ENCODE results near the gene OR52N2.

Gene OR52N2

DNA sequence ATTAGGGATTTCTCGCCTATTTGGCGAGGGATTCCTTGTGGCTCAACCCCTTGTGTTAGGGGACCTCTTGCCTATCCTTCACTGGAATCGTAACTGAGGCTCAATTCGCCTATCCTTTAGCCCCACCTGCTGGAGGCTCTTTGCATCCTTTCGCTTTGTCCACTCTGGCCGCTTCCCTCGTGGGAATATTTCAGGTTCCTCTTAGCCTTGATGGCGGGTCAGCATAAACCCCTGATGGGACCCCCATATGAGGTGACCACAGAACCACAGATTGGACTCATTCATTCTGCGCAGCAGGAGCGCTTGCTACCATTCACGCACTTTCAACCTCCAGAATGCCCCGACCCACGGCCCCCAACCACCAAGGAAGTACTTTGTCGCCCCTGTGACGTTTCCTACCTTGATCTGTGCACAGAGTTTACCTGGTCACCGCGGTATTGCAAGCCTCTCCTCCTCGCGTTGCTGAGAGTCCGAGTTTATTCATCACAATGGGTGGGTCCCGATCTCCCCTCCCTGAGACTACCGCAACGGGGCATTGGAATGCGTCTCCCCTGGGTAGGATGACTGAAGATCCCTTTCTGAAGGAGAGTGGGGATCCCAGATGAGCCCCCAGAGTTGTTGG lies at the start of gene OR52N2:
Gene OR52N2 (plus strand): TSS at position 425 of the 622 bp plus-strand sequence. CDS start 11,412 bp downstream, outside the sequence.
- DNase-seq (ENCODE audit: low spot score) = peak; percentile 51

DNA sequence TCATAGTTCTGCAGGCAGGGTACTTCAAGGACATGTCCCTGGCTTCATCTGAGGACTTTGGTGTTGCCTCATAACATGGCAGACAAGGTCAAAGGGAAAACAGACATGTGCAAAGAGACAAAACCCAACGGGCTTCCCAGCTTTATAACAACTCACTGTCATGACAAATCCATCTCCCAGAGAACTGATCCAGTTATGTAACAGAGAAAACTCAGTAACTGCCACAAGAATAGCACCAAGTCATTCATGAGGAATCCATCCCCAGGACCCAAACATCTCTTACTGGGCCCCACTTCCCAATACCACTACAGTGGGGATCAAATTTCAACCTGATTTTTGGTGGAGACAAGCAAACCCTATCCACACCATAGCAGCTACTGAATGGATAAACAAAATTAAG lies 41.7 kb upstream of the OR52N2 start:
- DNase-seq (ENCODE audit: low spot score) = no peak

DNA sequence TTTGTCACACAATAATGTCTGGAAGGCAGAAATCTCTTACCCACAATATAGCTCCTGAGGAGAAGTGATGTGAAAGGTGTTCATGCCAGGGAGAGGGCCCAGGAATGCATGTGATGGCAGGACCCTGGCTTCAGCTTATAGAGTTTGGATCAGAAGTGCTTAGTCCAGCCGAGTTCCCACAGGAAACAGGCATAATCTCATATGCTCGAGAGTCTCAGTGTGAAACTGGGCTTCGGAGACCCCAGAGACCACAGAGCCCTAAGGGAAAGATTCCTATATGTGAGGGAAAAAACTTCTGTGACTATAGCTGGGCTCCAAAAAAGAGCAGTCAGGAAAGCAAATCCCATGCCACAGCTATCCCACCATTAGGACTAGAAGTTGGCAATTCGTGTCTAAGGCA lies 25.5 kb upstream of the OR52N2 start, which contains the start of gene OR52N5:
Gene OR52N5 (minus strand): TSS at position 101 of the 400 bp plus-strand sequence. CDS start 4,721 bp downstream, outside the sequence.
- no peak for DNase-seq (ENCODE audit: low spot score)

DNA sequence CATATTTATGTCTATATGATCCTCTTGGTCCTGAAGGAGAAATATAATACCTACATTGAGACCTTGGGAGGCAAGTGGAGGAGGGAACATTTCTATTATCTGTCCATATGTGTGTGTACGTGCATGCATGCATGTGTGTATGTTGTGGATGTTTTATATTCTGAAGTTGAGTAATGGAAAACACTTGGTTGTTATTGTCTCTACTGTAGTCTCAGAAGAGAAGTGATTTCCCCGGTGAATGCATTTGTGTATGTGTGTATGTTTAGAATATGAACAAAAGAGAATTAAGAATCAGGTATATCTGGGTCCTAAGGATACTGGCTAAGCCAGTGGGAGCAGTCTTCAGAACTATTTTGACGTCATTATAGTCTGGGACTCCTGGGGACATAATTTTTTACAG lies 17.6 kb upstream of the OR52N2 start, which contains the start of gene OR52N1:
Gene OR52N1 (minus strand): TSS at position 101 of the 400 bp plus-strand sequence. CDS start 2,449 bp downstream, outside the sequence.
- DNase-seq (ENCODE audit: low spot score) = no peak

DNA sequence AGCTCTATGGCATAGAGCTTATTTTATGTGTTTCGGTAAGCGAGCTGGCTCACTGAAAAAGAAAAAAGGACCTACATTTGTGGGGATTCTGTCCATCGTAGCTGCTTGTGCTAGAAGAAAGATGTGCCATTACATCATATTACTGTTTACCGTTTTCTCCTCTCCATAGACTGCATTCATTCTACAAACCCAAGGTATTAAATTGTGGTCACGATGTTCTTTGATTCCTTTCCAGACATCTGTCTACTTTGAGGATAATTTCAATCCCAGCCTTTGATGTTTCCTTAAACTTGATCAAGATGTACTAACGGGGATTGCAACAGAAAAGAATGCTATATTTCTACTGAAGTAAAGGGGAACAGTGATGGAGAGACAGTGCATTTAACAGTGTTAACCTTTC lies 12.2 kb upstream of the OR52N2 start:
- no peak for DNase-seq (ENCODE audit: low spot score)

DNA sequence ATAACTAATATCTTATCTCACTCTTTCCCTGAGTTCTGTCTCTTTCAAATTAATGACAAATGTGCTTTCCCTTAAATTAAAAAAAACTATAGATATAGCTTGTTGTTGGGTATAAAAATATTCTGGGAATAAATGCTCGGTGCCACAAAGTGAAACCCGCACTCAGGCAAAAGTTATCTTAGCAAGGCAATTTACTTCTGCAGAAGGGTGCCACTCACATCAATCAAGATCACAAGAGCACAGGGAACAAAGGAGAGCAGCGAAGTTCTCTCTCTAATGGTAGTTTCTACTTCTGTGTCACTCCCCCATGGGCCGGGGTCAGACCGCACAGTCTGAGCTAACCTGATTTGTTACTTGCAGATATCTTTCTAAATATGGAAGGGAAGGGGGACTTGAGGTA lies 4.7 kb upstream of the OR52N2 start:
- DNase-seq (ENCODE audit: low spot score) = no peak

DNA sequence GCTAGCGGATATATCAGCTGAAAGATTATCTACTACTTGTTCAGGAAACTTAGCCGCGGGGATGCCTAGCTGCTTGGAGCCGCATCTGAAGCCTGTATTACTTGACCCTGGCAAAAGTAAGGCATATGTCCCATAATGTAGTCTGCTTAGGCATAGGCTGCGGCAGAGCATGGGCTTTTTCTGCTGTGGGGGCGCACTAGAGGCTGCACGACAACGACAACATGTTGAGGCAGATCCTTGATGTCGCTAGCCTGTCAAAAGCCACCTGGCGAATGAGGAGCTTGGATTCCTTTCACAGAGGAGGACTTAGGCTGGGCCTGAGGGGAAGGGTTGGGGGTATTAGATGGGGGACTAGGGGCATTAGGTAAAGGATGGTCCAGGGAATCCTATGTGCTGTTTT lies 1.1 kb upstream of the OR52N2 start:
- no peak for DNase-seq (ENCODE audit: low spot score)

DNA sequence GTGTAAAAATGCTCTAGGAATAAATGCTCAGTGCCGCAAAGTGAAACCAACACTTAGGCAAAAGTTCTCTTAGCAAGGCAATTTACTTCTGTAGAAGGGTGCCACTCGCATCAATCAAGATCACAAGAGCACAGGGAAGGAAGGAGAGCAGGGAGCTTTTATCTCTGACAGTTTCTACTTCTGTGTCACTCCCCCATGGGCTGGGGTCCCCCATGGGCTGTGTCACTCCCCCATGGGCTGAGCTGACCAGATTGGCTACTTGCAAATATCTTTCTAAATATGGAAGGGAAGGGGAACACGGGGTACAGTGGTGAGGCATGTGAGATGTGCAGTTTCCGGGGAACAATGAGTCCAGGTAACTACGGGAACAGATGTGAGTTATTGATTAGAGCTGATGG lies 397 bp downstream of the OR52N2 start:
- DNase-seq (ENCODE audit: low spot score) = no peak

DNA sequence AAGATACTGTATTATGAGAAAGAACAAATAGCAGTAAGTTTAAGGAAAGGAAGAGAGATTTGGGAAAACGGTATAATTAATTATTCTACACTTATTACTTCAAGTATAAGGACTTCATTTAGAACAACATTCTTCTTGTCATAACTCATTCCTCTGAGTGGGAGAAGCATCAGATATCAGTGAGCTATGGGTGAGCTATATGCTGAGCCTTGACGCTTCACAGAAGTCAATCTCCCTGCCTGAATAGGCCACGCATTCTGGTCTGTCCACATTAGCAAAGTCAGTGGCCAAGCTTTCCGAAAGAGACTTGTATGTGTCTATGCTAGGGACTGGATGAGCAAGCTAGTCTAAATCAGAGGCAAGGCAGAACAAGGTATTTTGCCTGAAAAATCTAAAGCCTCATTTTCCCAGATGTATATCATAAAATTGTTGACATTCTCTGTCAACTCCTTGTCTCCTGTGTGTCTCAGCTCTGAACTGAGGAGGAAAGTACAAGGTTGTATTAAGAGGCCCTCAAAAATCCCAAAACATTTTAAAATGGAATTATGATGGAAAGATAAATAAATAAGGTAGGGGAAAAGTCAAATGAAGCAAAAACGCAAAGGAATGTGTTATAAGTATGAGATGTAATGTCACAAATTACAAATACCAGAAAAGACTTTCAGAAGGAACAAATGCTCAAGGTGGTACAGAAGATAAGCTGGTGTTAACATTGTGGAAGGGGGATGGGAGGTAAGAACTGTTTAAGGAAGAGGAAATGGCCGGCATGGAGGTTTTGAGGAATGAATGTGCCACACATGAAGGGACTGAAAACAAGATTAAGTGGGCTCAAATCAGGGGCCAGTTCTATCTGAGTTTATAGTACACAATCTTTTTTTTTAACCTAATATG lies 1.4 kb downstream of the OR52N2 start:
- no peak for DNase-seq (ENCODE audit: low spot score)

DNA sequence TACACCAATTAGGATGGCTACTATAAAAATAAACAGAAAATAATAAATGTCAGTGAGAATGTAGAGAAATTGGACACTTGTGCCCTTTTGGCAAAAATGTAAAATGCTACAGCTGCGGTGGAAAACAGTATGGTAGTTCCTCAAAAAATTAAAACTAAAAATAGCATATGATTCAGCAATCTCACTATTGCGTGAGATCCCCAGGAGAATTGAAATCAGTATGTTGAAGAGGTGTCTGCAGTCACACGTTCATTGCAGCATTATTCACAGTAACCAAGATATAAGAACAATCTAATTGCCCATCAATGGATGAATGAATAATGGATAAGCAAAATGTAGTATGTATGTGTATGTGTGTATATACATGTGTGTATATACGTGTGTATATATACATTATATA lies 6.8 kb downstream of the OR52N2 start:
- DNase-seq (ENCODE audit: low spot score) = no peak

DNA sequence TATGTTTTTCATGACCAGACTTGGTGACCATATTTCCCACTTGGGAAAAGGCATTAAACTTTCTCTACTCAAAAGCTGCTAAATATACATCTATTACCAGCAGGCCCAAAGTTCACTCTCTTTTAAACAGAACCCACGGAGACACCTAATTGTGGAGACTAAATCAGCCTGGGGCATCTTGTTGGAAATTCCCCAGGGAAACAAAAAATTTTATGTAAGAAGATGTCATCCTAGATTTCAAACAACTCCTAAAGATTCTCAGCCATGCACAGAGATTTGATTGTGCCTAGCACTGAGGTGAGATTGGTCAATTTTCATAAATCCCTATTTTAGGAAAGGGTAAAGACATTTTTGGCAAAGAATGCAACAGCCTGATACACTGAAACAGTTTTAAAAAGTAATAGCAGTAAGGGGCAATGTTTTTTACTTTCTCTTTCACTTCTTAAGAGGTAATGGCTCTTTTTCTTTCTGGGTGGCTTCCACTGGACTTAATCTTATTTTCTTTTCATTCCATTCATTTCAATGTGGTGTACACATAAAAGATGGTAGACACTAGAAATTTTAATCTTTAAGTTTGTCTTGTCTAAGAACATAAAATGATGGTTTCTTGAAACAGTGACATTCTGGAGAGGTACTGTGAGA lies 9.6 kb downstream of the OR52N2 start:
- no peak for DNase-seq (ENCODE audit: low spot score)

DNA sequence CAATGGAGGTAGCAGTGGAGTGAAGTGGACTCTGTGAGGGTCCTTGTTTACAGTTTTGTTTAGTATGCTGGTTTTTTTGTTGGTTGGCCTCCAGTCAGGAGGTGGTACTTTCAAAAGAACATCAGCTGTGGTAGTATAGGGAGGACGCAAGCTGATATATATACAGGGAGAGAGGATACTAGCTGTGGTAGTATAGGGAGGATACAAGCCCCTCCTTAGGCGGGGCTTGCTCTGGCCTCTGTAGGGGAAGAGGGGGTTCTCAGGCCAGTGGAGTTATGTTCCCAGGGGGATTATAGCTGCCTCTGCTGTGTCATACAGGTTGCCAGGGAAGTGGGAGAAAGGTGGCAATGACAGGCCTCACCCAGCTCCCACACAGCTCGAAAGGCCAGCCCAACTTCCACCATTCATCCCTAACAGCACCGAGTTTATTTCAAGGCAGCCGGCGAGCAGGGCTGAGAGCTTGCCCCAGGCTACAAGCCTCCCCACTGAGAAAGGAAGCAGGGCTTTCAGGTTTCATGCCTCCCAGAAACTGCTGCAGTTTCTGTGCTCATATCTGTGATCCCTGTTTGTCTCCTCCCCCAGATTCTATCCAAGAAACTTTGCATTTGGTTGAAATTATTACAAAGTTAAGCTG lies 22.6 kb downstream of the OR52N2 start:
- no peak for DNase-seq (ENCODE audit: low spot score)

DNA sequence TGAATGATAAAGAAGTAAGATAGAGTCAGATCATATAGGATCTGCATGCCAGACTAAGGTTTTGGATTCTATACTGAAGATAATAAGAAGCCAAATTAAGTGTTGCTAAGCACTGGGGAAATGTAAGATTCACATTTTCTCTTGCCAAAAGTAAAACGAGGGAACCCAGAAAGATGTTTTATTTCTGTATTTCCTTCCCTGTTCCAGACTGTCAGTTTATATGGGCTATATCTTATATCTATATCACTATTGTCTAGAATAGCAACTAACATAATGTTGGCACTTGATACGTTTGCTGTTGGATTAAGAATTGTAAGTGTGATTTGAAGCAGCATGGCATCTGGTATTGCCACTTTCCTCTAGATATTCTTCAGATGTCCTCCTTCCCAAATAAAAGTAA lies 24.7 kb downstream of the OR52N2 start:
- no peak for DNase-seq (ENCODE audit: low spot score)

DNA sequence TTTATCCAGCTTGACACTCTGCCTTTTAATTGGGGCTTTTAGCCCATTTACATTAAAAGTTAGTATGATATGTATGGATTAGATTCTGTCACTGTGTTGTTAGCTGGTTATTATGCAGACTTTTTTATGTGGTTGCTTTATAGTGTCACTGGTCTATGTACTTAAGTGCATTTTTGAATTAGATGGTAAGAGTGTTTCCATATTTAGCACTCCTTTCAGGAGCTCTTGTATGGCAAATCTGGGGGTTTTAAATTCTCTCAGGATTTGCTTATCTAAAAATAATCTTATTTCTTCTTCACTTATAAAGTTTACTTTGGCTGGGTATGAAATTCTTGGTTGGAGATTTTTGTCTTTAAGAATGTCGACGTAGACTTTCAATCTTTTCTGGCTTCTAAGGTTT lies 29.0 kb downstream of the OR52N2 start:
- DNase-seq (ENCODE audit: low spot score) = no peak

DNA sequence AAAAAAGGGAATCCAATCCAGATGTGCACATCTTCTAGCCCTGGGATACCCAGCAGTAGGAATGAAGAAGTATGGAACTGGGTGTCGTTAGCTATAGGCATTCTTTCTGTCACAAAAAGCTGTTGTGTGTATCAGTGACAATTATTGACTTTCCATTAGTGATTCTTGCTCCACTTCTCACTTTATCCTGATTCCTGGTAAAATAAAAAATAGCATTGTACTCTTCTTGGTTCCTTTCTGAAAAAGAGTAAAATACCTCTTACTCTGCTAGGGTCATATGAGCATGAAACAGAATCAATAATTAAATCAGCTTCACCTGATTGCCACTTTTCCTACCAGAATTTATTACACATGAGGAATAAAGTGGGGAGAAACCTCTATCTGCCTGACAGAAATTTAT lies 33.1 kb downstream of the OR52N2 start, which contains the start of gene OR52E6:
Gene OR52E6 (minus strand): TSS at position 101 of the 400 bp plus-strand sequence. CDS start 0 bp downstream, at position 101.
- no peak for DNase-seq (ENCODE audit: low spot score)

DNA sequence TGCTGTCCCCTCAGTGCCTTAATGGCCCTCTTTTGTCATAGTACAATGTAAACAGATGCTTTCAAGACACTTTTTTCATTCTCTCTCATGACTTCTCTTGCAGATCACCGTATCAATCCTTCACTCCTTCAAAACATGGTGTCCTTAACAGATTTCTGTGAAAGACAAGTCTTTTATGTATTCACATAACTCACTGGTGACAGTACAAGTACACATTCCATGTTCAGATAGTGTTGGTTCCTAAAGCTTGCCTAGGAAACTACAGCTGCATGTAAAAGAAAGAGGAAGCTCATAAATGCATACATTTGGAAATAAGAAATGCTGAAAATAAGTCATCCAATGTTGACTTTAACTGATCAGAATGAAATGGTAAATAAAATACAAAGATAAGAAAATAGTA lies 38.0 kb downstream of the OR52N2 start:
- DNase-seq (ENCODE audit: low spot score) = no peak

DNA sequence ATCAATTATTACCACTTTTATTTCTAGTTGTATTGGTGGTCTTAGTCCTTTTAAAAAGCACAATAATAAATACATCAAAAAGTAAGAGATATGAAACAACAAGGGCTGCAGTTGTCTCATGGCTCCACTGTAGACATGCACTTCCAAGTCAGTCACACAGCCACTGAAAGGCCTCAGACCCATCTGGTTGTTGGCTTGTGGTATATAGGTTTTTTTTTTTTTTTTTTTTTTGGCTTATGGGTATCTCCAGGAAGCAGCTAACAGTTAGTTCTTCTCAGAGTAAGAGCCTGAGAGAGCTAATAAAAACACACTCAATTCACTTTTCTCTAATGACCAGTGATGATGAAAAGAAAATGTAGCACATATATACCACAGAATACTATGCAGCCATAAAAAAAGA lies 39.0 kb downstream of the OR52N2 start:
- DNase-seq (ENCODE audit: low spot score) = no peak

DNA sequence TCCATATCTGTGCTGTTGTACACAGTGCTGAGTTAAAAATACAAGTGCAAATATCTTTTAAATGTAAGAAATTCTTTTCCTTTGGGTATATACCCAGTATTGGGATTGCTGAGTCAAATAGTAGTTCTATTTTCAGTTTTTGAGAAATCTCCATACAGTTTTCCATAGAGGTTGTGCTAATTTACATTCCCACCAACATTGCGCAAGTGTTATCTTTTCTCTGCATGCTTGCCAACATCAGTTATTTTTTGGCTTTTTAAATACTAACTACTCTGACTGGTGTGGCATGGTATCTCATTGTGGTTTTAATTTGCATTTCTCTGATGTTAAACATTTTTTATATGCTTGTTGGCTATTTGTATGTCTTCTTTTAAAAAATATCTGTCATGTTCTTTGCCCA lies 42.3 kb downstream of the OR52N2 start:
- DNase-seq (ENCODE audit: low spot score) = no peak

DNA sequence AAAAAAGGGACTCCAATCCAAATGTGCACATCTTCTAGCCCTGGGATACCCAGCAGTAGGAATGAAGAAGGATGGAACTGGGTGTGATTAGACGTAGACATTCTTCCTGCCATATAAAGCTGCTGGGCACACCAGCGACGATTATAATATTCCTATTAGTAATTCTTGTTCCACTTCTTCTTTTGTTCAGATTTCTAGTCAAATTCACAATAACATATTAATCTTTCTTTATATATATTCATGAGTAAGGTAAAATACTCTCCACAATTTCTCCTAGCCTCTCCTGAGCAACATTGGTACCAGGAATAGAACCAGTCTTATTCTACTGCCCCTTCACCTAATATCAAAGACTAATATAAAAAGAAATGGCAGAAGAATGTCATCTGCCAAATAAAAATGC lies 48.9 kb downstream of the OR52N2 start, which contains the start of gene OR52E8:
Gene OR52E8 (minus strand): TSS at position 101 of the 400 bp plus-strand sequence. CDS start 0 bp downstream, at position 101.
- no peak for DNase-seq (ENCODE audit: low spot score)

DNA sequence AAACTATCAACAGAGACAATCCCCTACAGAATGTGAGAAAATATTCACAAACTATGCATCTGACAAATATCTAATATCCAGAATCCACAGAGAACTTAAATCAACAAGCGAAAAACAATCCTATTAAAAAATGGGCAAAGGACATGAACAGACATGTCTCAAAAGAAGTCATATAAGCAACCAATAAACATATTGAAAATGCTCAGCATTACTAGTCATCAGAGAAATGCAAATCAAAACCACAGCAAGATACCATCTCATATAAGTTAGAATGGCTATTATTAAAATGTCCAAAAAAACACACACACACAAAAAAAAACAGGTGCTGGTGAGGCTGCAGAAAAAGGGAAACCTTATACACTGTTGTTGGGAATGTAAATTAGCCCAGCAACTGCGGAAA lies 57.1 kb downstream of the OR52N2 start:
- DNase-seq (ENCODE audit: low spot score) = no peak

Measured in AG08396 (cell line).